ENCODE results near the gene HBA1.
"Not testable (repeated sequence)": the region's sequence is repeated elsewhere in the genome, so short reads cannot be mapped to it uniquely, and the experiment has no call there.

HBA1 gene

GRCh38 chr16:176477-177382 lies at the start of gene HBA1:
Gene HBA1, plus strand, starts transcription at chr16:176680. Its CDS starts 37 bp downstream, at chr16:176717.
- DNase-seq = not testable (repeated sequence)

GRCh38 chr16:129075-129474 lies 47.4 kb upstream of the HBA1 start:
- no peak for DNase-seq

- no peak for DNase-seq
These were observed 45.8 kb upstream of the HBA1 start for GRCh38 chr16:130533-131173.

- no peak for DNase-seq
These were observed 44.4 kb upstream of the HBA1 start for GRCh38 chr16:132120-132519.

- DNase-seq = no peak
These were observed 42.8 kb upstream of the HBA1 start for GRCh38 chr16:133716-134115.

- no peak for DNase-seq
These were observed 38.4 kb upstream of the HBA1 start for GRCh38 chr16:138049-138417.

GRCh38 chr16:140175-140857 lies 36.2 kb upstream of the HBA1 start:
- no peak for DNase-seq

- no peak for DNase-seq
These were observed 34.0 kb upstream of the HBA1 start for GRCh38 chr16:142405-142967.

GRCh38 chr16:143047-143446 lies 33.4 kb upstream of the HBA1 start:
- DNase-seq = no peak

GRCh38 chr16:143456-143855 lies 33.0 kb upstream of the HBA1 start:
- no peak for DNase-seq

- no peak for DNase-seq
These were observed 31.7 kb upstream of the HBA1 start for GRCh38 chr16:144797-145252.

GRCh38 chr16:146646-147045 lies 29.8 kb upstream of the HBA1 start:
- DNase-seq = no peak

GRCh38 chr16:149024-149660 lies 27.3 kb upstream of the HBA1 start:
- DNase-seq = no peak

- no peak for DNase-seq
These were observed 24.0 kb upstream of the HBA1 start, which contains the start of gene HBZ for GRCh38 chr16:152141-153128. Gene HBZ, plus strand, starts transcription at chr16:152644. Its CDS starts 266 bp downstream, at chr16:152910.

- DNase-seq = not testable (repeated sequence)
These were observed 23.4 kb upstream of the HBA1 start for GRCh38 chr16:153129-153521.

- DNase-seq = not testable (repeated sequence)
These were observed 22.8 kb upstream of the HBA1 start for GRCh38 chr16:153550-154216.

- DNase-seq = no peak
These were observed 22.1 kb upstream of the HBA1 start for GRCh38 chr16:154217-155030.

- no peak for DNase-seq
These were observed 21.5 kb upstream of the HBA1 start for GRCh38 chr16:155031-155398.

- no peak for DNase-seq
These were observed 17.2 kb upstream of the HBA1 start for GRCh38 chr16:159136-159849.
